ENCODE results near the gene CCDC191.
A peak's percentile ranks its signal among the peaks of the same experiment; 100 is the strongest.

The CCDC191 gene

DNA sequence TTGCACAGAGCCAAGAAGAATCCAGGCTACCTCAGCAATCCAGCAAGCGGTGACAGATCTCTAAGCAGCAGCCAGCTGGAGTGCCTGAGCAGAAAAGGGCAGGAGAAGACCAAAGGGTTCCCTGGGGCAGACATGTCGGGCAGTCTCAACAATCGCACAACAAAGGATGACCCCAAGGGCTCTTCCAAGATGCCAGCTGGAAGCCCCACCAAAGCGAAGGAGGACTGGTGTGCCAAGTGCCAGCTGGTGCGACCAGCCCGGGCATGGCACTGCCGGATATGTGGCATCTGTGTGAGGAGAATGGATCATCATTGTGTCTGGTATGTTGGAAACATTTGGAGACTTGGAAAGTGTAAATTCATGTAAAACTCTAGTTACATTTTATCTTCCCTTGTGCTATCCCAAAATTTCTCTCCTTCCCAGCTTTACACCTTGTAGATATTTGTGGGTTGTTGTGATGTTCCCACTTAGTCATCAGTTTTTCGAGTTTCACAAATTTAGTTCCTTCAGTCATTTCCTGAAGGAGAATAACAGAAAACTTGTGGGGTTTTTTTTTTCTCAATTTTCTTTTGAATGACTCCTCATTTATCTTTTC lies 102.1 kb downstream of the CCDC191 start:
- no peak for DNase-seq
- no peak overlapping the region for H3K27ac ChIP-seq (ENCODE audit: low read length)
- no peak for TF ChIP-seq CTCF (IDR thresholded peaks at IDR 0.05; ENCODE audit: borderline replicate concordance, extremely low read depth, low read length, poor library complexity, severe bottlenecking)
- TF ChIP-seq EZH2 (IDR thresholded peaks at IDR 0.05; ENCODE audit: borderline replicate concordance, low read depth, low read length, severe bottlenecking), result no peak
- no peak overlapping the region for H3K9ac ChIP-seq (ENCODE audit: low read depth, low read length)
- no peaks in the 10 kb centered on the region for H3K9me3 ChIP-seq (ENCODE audit: insufficient read depth, low read length, severe bottlenecking)
- no peak overlapping the region for H3K4me3 ChIP-seq (ENCODE audit: low read depth in 1 of 2, low read length in 2 of 2)
- H4K20me1 ChIP-seq (ENCODE audit: insufficient read depth, low read length), result 0 out of 2 replicates have a peak, but pooled peaks cover 3% of the 10 kb centered on the region
- H3K4me1 ChIP-seq (ENCODE audit: insufficient read depth, low read length), result peaks cover 8% of the 10 kb centered on the region
- H3K36me3 ChIP-seq (ENCODE audit: insufficient read depth, low read length), result no peaks in the 10 kb centered on the region
- H3K27me3 ChIP-seq (ENCODE audit: insufficient read depth, low read length, poor library complexity), result no peaks in the 10 kb centered on the region
- H3K4me2 ChIP-seq (ENCODE audit: insufficient read depth, low read length), result no peak overlapping the region
- ATAC-seq (ENCODE audit: insufficient read depth, low read depth), result no peak
- no peaks in the 10 kb centered on the region for H3K79me2 ChIP-seq (ENCODE audit: insufficient read depth, low read length)
- H2AFZ ChIP-seq (ENCODE audit: low read depth, low read length), result no peak overlapping the region

DNA sequence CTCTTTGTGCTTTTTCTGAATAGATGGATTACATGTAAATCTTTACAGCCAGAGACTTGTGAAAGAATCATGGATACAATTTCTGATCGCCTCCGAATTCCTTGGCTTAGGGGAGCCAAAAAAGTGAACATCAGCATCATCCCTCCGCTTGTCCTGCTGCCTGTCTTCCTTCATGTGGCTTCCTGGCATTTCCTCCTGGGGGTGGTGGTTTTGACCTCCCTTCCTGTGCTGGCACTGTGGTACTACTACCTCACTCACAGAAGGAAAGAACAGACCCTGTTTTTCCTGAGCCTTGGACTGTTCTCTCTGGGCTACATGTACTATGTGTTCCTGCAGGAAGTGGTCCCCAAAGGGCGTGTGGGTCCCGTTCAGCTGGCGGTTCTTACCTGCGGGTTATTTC lies 102.6 kb downstream of the CCDC191 start:
- DNase-seq (peak; percentile 22), ATAC-seq (ENCODE audit: insufficient read depth, low read depth) (peak; percentile 71)
- H3K4me2 ChIP-seq (ENCODE audit: insufficient read depth, low read length), result no peak overlapping the region
- no peaks in the 10 kb centered on the region for H3K9me3 ChIP-seq (ENCODE audit: insufficient read depth, low read length, severe bottlenecking)
- H3K9ac ChIP-seq (ENCODE audit: low read depth, low read length), result no peak overlapping the region
- H3K4me3 ChIP-seq (ENCODE audit: low read depth in 1 of 2, low read length in 2 of 2), result no peak overlapping the region
- H3K27ac ChIP-seq (ENCODE audit: low read length), result no peak overlapping the region
- no peak overlapping the region for H2AFZ ChIP-seq (ENCODE audit: low read depth, low read length)
- H3K36me3 ChIP-seq (ENCODE audit: insufficient read depth, low read length), result no peaks in the 10 kb centered on the region
- H3K4me1 ChIP-seq (ENCODE audit: insufficient read depth, low read length), result peaks cover 13% of the 10 kb centered on the region
- H4K20me1 ChIP-seq (ENCODE audit: insufficient read depth, low read length), result 0 out of 2 replicates have a peak, but pooled peaks cover 3% of the 10 kb centered on the region
- TF ChIP-seq EZH2 (IDR thresholded peaks at IDR 0.05; ENCODE audit: borderline replicate concordance, low read depth, low read length, severe bottlenecking), result no peak
- no peak for TF ChIP-seq CTCF (IDR thresholded peaks at IDR 0.05; ENCODE audit: borderline replicate concordance, extremely low read depth, low read length, poor library complexity, severe bottlenecking)
- no peaks in the 10 kb centered on the region for H3K27me3 ChIP-seq (ENCODE audit: insufficient read depth, low read length, poor library complexity)
- H3K79me2 ChIP-seq (ENCODE audit: insufficient read depth, low read length), result no peaks in the 10 kb centered on the region

- ATAC-seq (ENCODE audit: insufficient read depth, low read depth), result no peak
- peaks cover 4% of the 10 kb centered on the region for H3K27me3 ChIP-seq (ENCODE audit: insufficient read depth, low read length, poor library complexity)
Measured at GRCh38 chr3:113952921-113953320, 103.4 kb downstream of the CCDC191 start.

More at GRCh38 chr3:113952921-113953320, 103.4 kb downstream of the CCDC191 start:
- H3K27ac ChIP-seq (ENCODE audit: low read length), result no peak overlapping the region
- no peak overlapping the region for H3K4me2 ChIP-seq (ENCODE audit: insufficient read depth, low read length)
- no peaks in the 10 kb centered on the region for H3K79me2 ChIP-seq (ENCODE audit: insufficient read depth, low read length)
- H3K36me3 ChIP-seq (ENCODE audit: insufficient read depth, low read length), result no peaks in the 10 kb centered on the region
- no peak overlapping the region for H2AFZ ChIP-seq (ENCODE audit: low read depth, low read length)
- no peak for DNase-seq
- no peak overlapping the region for H3K9ac ChIP-seq (ENCODE audit: low read depth, low read length)
- no peaks in the 10 kb centered on the region for H3K9me3 ChIP-seq (ENCODE audit: insufficient read depth, low read length, severe bottlenecking)
- TF ChIP-seq EZH2 (IDR thresholded peaks at IDR 0.05; ENCODE audit: borderline replicate concordance, low read depth, low read length, severe bottlenecking) (no peak), CTCF (IDR thresholded peaks at IDR 0.05; ENCODE audit: borderline replicate concordance, extremely low read depth, low read length, poor library complexity, severe bottlenecking) (no peak)
- H3K4me1 ChIP-seq (ENCODE audit: insufficient read depth, low read length), result peaks cover 20% of the 10 kb centered on the region
- H4K20me1 ChIP-seq (ENCODE audit: insufficient read depth, low read length), result peaks cover 3% of the 10 kb centered on the region; the same call in 1 of the 2 replicates
- no peak overlapping the region for H3K4me3 ChIP-seq (ENCODE audit: low read depth in 1 of 2, low read length in 2 of 2)
